Measurements from ENCODE around the gene ZSWIM1. TPM values are rescaled to one million over a fixed set of nuclear protein-coding genes. Genes with fewer than 3 reads are reported as not detected.

Gene ZSWIM1
- total and polyA plus RNA-seq, 2 of the 4 experiments (the other 2 are of a cell fraction): 4.2 to 10.0 TPM

- ChIA-PET CTCF (no interaction called here), POLR2A (ENCODE audit: unreplicated experiment) (no interaction called here)
- H4K5ac ChIP-seq (ENCODE audit: low read depth, low read length): no peak overlapping the region
- no peak overlapping the region for H3K4ac ChIP-seq (ENCODE audit: low read depth, low read length)
- no peak overlapping the region for H2BK120ac ChIP-seq (ENCODE audit: low read depth, low read length)
- no peak overlapping the region for H4K8ac ChIP-seq (ENCODE audit: low read depth in 2 of 2, low read length in 2 of 2)
- no peak for TF ChIP-seq CEBPB (IDR thresholded peaks at IDR 0.05; ENCODE audit: low read depth, low read length)
- TF ChIP-seq SMC3 (IDR thresholded peaks at IDR 0.05; ENCODE audit: low read depth, low read length): no peak
- TF ChIP-seq, protein P1, sequence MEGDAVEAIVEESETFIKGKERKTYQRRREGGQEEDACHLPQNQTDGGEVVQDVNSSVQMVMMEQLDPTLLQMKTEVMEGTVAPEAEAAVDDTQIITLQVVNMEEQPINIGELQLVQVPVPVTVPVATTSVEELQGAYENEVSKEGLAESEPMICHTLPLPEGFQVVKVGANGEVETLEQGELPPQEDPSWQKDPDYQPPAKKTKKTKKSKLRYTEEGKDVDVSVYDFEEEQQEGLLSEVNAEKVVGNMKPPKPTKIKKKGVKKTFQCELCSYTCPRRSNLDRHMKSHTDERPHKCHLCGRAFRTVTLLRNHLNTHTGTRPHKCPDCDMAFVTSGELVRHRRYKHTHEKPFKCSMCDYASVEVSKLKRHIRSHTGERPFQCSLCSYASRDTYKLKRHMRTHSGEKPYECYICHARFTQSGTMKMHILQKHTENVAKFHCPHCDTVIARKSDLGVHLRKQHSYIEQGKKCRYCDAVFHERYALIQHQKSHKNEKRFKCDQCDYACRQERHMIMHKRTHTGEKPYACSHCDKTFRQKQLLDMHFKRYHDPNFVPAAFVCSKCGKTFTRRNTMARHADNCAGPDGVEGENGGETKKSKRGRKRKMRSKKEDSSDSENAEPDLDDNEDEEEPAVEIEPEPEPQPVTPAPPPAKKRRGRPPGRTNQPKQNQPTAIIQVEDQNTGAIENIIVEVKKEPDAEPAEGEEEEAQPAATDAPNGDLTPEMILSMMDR (conservative IDR thresholded peaks at IDR 0.05; ENCODE audit: low read depth, low read length): no peak
- no peak for TF ChIP-seq FOS (IDR thresholded peaks at IDR 0.05; ENCODE audit: low read depth, low read length)
- no peak for TF ChIP-seq POLR2A (IDR thresholded peaks at IDR 0.05; ENCODE audit: low read depth, low read length)
- no peak for TF ChIP-seq CHD1 (IDR thresholded peaks at IDR 0.05; ENCODE audit: low read depth, low read length)
- no peak for TF ChIP-seq ELK1 (IDR thresholded peaks at IDR 0.05; ENCODE audit: borderline replicate concordance, low read depth, low read length)
- TF ChIP-seq MXI1 (IDR thresholded peaks at IDR 0.05; ENCODE audit: borderline replicate concordance, low read depth, low read length): no peak
- TF ChIP-seq NFE2L2 (IDR thresholded peaks at IDR 0.05; ENCODE audit: low read depth, low read length): no peak
- no peak for TF ChIP-seq RCOR1 (IDR thresholded peaks at IDR 0.05; ENCODE audit: insufficient replicate concordance, low read length)
- no peak for TF ChIP-seq MAFK (IDR thresholded peaks at IDR 0.05; ENCODE audit: low read depth, low read length)
- no peak for TF ChIP-seq RAD21 (IDR thresholded peaks at IDR 0.05; ENCODE audit: low read length)
- TF ChIP-seq, protein P2, sequence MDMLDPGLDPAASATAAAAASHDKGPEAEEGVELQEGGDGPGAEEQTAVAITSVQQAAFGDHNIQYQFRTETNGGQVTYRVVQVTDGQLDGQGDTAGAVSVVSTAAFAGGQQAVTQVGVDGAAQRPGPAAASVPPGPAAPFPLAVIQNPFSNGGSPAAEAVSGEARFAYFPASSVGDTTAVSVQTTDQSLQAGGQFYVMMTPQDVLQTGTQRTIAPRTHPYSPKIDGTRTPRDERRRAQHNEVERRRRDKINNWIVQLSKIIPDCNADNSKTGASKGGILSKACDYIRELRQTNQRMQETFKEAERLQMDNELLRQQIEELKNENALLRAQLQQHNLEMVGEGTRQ (IDR thresholded peaks at IDR 0.05; ENCODE audit: low read depth, low read length): no peak
- TF ChIP-seq BHLHE40 (IDR thresholded peaks at IDR 0.05; ENCODE audit: low read depth, low read length): no peak
- TF ChIP-seq MAZ (IDR thresholded peaks at IDR 0.05; ENCODE audit: borderline replicate concordance, low read depth, low read length): no peak
- TF ChIP-seq RFX5 (IDR thresholded peaks at IDR 0.05; ENCODE audit: low read depth, low read length): no peak
- H4K91ac ChIP-seq (ENCODE audit: insufficient read depth, low read depth, low read length): no peak overlapping the region
- WGBS, 2 experiments (ENCODE audit: extremely low coverage in 2 of 2, insufficient read length in 1 of 2): 95% methylated on average over 6 of the region's 14 CpGs; no CpG with 5 or more reads in 1 of the 2 experiments
- intact Hi-C loops (cut with micrococcal nuclease) (no loop called here), dilution Hi-C loops (cut with HindIII; ENCODE audit: low sequenced_read_pairs, unreplicated experiment) (no loop called here), in situ Hi-C loops (cut with MboI; ENCODE audit: low sequenced_read_pairs) (no loop called here)
- H3K27ac ChIP-seq (ENCODE audit: insufficient read depth, low read length): no peak overlapping the region
- no peak for ATAC-seq (ENCODE audit: low read depth)
- no peak overlapping the region for H2BK5ac ChIP-seq (ENCODE audit: low read depth, low read length, poor library complexity, severe bottlenecking)
- no peak overlapping the region for H3K9ac ChIP-seq (ENCODE audit: low read depth, low read length)
- H3K4me3 ChIP-seq (ENCODE audit: insufficient read depth, low read depth, low read length): no peak overlapping the region
- no peaks in the 10 kb centered on the region for H3K9me3 ChIP-seq (ENCODE audit: control insufficient read depth, insufficient read depth, low read length)
- H3K27me3 ChIP-seq (ENCODE audit: control insufficient read depth, insufficient read depth, low read length): no peaks in the 10 kb centered on the region
- peak overlapping the region; percentile 43 for H2AFZ ChIP-seq (replicated peaks; ENCODE audit: low read length, poor library complexity)
- no peak overlapping the region for H2BK20ac ChIP-seq (ENCODE audit: low read depth, low read length)
- no peak overlapping the region for H3K23ac ChIP-seq (ENCODE audit: low read depth, low read length)
- H2BK15ac ChIP-seq (ENCODE audit: low read depth, low read length): no peak overlapping the region
- H2AK9ac ChIP-seq (replicated peaks; ENCODE audit: low read depth, low read length, poor library complexity): no peak overlapping the region
- no peak overlapping the region for H3K14ac ChIP-seq (replicated peaks; ENCODE audit: low read depth, low read length)
- H3K56ac ChIP-seq (ENCODE audit: extremely low read depth, insufficient read depth, low read length): no peak overlapping the region
- no TSS peak for BruUV-seq (replicated peaks)
- peaks cover 11 to 27% of the 10 kb centered on the region in 2 experiments; a peak in 2 of 4 replicates for H3K79me1 ChIP-seq (ENCODE audit: low read depth in 1 of 2, low read length in 2 of 2)
- H3K9me1 ChIP-seq (ENCODE audit: insufficient read depth, low read length): peaks cover 14% of the 10 kb centered on the region
- DNase-seq: no peak
- peaks cover 63% of the 10 kb centered on the region for H3K36me3 ChIP-seq (ENCODE audit: control insufficient read depth, insufficient read depth, low read length)
- H3K18ac ChIP-seq (ENCODE audit: low read depth, low read length): no peak overlapping the region
- no peaks in the 10 kb centered on the region for H3K4me1 ChIP-seq (ENCODE audit: control insufficient read depth, insufficient read depth, low read length)
- no peak overlapping the region for H2AK5ac ChIP-seq (ENCODE audit: low read depth, low read length)
- H4K20me1 ChIP-seq (ENCODE audit: insufficient read depth, low read length): peaks cover 5% of the 10 kb centered on the region
- no peak overlapping the region for H3K4me2 ChIP-seq (ENCODE audit: low read depth, low read length)
Observed at GRCh38 chr20:45843506-45843905, 37.5 kb upstream of the ZSWIM1 start.
